ENCODE data around the gene GIT2. TPM values are rescaled to one million over a fixed set of nuclear protein-coding genes. Genes with fewer than 3 reads are reported as not detected.

Gene GIT2
- total and polyA plus RNA-seq, 10 donors: 26.5 to 169 (median 121) TPM

DNA sequence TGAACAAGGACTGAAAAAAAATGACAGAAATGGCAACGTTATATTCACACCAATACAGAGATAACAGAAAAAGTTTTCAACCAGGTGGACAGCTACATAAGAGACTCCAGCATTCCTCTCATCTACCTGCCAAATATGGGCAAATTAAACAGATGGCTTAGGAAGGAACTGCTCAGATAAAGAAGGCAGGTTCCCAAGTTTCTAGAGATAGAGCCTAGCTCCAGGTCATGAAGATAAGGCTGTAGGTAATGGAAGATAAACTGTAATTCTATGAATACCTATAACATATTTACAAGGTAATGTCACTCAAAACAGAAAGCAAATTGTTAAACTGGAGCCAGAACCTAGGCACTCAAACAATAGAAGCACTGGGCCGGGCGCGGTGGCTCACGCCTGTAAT is 42.5 kb downstream of the GIT2 start:
- H3K36me3 ChIP-seq: peaks cover 4 to 100% (median 93%) of the 10 kb centered on the region in 6 donors
- 94 to 97% (median 96%) methylated on average over 5 of the region's 5 CpGs for WGBS, 5 donors
- intact Hi-C loops (cut with DNase I; ENCODE audit: low total_unique reads): no loop called here

DNA sequence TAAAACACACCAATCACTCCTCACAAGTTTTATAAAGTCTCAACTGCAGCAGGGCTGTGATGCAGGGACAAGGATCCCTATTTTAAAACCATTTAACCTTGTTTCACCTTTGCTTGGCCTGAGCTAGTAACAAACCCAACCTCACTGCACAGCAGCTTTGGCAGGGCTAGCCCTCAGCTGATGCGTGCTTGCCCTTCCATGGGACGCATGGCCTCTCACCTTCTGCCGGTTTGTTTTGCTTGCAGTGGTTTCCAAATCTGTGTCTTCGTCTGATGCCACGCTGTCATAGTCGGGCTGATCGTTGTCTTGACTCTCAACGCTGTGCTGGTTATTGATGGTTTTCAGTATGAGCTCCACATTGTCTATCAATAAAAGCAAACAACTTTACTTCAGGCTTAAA is 43.3 kb downstream of the GIT2 start:
- WGBS, 5 donors: 93 to 94% (median 94%) methylated on average over 8 of the region's 8 CpGs
- H3K4me1 ChIP-seq: peaks cover 7 to 42% (median 27%) of the 10 kb centered on the region in 6 donors
- peak overlapping the region in 6 of 8 donors; percentile 12 to 71 (median 48) for H3K27ac ChIP-seq
- H3K9me3 ChIP-seq: no peaks in the 10 kb centered on the region
- H3K4me3 ChIP-seq: no peak overlapping the region
- intact Hi-C loops (cut with DNase I; ENCODE audit: low total_unique reads): no loop called here
- peaks cover 4 to 100% (median 92%) of the 10 kb centered on the region in 6 donors for H3K36me3 ChIP-seq
- DNase-seq: no peak
- H3K27me3 ChIP-seq (replicated peaks in 1 of 7): no peaks in the 10 kb centered on the region
- TF ChIP-seq POLR2A (IDR thresholded peaks at IDR 0.05) (no peak), POLR2AphosphoS5 (IDR thresholded peaks at IDR 0.05) (no peak)
- TF ChIP-seq, protein P1, sequence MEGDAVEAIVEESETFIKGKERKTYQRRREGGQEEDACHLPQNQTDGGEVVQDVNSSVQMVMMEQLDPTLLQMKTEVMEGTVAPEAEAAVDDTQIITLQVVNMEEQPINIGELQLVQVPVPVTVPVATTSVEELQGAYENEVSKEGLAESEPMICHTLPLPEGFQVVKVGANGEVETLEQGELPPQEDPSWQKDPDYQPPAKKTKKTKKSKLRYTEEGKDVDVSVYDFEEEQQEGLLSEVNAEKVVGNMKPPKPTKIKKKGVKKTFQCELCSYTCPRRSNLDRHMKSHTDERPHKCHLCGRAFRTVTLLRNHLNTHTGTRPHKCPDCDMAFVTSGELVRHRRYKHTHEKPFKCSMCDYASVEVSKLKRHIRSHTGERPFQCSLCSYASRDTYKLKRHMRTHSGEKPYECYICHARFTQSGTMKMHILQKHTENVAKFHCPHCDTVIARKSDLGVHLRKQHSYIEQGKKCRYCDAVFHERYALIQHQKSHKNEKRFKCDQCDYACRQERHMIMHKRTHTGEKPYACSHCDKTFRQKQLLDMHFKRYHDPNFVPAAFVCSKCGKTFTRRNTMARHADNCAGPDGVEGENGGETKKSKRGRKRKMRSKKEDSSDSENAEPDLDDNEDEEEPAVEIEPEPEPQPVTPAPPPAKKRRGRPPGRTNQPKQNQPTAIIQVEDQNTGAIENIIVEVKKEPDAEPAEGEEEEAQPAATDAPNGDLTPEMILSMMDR (IDR thresholded peaks at IDR 0.05 in 8 of 11, conservative IDR thresholded peaks at IDR 0.05 in 3 of 11): no peak

More for the DNA sequence above, 42.5 kb downstream of the GIT2 start:
- TF ChIP-seq POLR2A (IDR thresholded peaks at IDR 0.05): no peak
- no peak for TF ChIP-seq POLR2AphosphoS5 (IDR thresholded peaks at IDR 0.05)
- TF ChIP-seq, protein P1 (IDR thresholded peaks at IDR 0.05 in 8 of 11, conservative IDR thresholded peaks at IDR 0.05 in 3 of 11): no peak
- H3K4me1 ChIP-seq: peaks cover 0 to 34% (median 19%) of the 10 kb centered on the region in 6 donors
- no peak overlapping the region for H3K4me3 ChIP-seq
- peak overlapping the region in 3 of 8 donors; percentile 43 to 71 (median 66) for H3K27ac ChIP-seq
- no peaks in the 10 kb centered on the region for H3K27me3 ChIP-seq (replicated peaks in 1 of 7)
- DNase-seq: no peak
- H3K9me3 ChIP-seq: no peaks in the 10 kb centered on the region

DNA sequence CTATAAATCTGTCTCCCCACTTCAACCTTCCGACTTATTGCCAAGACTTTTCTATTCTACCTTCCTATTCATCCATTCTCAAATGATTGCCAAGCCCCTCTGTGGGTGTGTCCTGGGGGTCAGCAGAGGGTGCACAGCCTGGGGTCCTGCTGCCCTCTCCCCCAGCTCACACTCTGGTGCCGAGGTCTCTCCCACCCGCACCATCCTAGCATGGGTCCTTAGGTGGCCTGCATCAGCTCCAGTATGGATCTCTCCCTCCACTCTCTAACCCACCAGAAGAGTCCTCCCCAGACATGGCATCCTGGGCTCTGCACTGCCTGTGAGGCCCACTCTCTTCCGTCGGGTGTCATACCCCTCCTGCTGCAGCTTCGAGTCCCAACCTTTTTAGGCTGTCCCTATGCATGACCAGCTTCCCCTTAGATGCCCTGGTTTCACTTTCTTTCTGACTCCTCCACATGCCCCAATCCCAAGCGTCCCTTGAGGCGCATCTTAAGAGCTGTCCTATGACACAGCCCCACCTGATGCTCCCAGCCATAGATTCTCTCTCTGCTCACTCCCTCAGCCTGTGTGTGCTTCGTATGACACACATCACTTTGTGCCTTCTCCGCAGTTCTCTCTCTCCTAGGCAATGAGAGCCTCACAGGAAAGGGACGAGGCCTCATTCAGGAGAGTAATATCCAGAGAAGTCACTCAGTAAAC is 43.9 kb downstream of the GIT2 start:
- Histone ChIP-seq H3K4me3 (no peak overlapping the region), H3K9me3 (no peaks in the 10 kb centered on the region), H3K4me1 (peaks cover 12 to 48% (median 33%) of the 10 kb centered on the region in 6 donors), H3K27ac (peak overlapping the region in 7 of 8 donors; percentile 12 to 71 (median 47)), H3K36me3 (peaks cover 4 to 100% (median 88%) of the 10 kb centered on the region in 6 donors), H3K27me3 (replicated peaks in 1 of 7) (no peaks in the 10 kb centered on the region)
- intact Hi-C loops (cut with DNase I; ENCODE audit: low total_unique reads): no loop called here
- DNase-seq: no peak
- TF ChIP-seq POLR2AphosphoS5 (IDR thresholded peaks at IDR 0.05): peak; percentile 34 to 54 (median 38)
- TF ChIP-seq, protein P1 (IDR thresholded peaks at IDR 0.05 in 8 of 11, conservative IDR thresholded peaks at IDR 0.05 in 3 of 11): no peak
- 69 to 88% (median 76%) methylated on average over 11 of the region's 11 CpGs for WGBS, 5 donors

DNA sequence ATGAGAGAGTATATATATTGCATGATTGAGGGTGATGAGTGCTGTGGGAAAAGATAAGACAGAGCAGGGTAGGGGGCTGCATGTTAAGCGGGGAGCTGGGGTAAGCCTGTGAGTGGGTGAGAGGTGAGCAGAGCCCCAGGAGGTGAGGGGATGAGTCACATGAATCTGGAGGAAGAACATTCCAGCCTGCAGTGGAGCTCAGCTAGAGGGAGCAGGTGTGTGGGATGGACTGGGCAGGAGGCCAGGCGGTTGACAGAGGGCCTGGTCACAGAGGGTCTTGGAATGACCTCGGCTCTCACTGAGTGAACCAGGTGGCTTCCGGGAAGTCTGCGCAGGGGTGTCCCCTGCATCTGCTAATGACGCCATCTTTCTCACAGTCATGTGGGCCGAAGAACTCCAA is 44.4 kb downstream of the GIT2 start:
- WGBS, 5 donors: 87 to 97% (median 93%) methylated on average over 7 of the region's 7 CpGs
- Histone ChIP-seq H3K36me3 (peaks cover 4 to 100% (median 88%) of the 10 kb centered on the region in 6 donors), H3K4me1 (peaks cover 17 to 54% (median 38%) of the 10 kb centered on the region in 6 donors), H3K9me3 (no peaks in the 10 kb centered on the region), H3K27me3 (replicated peaks in 1 of 7) (no peaks in the 10 kb centered on the region), H3K4me3 (no peak overlapping the region), H3K27ac (peak overlapping the region in 5 of 8 donors; percentile 31 to 71 (median 47))
- TF ChIP-seq POLR2AphosphoS5 (IDR thresholded peaks at IDR 0.05): no peak
- TF ChIP-seq, protein P1 (IDR thresholded peaks at IDR 0.05 in 8 of 11, conservative IDR thresholded peaks at IDR 0.05 in 3 of 11): no peak
- TF ChIP-seq POLR2A (IDR thresholded peaks at IDR 0.05): no peak
- intact Hi-C loops (cut with DNase I; ENCODE audit: low total_unique reads): no loop called here
- DNase-seq: no peak

All from spleen (tissue), 11 donors.